ENCODE measurements around the gene MC2R. TPM values are rescaled to one million over a fixed set of nuclear protein-coding genes. Genes with fewer than 3 reads are reported as not detected.

The MC2R gene
- polyA plus RNA-seq, 1 experiment: not detected

DNA sequence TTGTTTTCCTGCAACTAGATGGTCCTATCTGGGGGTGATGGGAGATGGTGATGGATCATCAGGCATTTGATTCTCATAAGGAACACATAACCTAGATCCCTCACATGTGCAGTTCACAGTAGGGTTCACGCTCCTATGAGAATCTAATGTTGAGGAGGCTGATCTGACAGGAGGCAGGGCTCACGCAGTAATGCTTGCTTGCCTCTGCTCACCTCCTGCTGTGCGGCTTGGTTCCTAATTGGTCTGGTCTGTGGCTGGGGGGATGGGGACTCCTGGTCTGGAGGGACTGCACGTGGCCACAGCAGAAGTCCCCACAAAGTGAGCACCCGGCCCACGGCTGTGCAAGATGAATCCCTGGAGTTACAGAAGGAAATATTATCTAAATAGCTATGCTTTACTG is 80.1 kb downstream of the MC2R start:
- Histone ChIP-seq H3K36me3 (ENCODE audit: control insufficient read depth, insufficient read depth, low read length) (no peaks in the 10 kb centered on the region), H3K4me3 (ENCODE audit: low read depth, low read length) (no peak overlapping the region), H3K27me3 (ENCODE audit: control insufficient read depth, insufficient read depth, low read length) (no peaks in the 10 kb centered on the region)
- TF ChIP-seq, protein P1, sequence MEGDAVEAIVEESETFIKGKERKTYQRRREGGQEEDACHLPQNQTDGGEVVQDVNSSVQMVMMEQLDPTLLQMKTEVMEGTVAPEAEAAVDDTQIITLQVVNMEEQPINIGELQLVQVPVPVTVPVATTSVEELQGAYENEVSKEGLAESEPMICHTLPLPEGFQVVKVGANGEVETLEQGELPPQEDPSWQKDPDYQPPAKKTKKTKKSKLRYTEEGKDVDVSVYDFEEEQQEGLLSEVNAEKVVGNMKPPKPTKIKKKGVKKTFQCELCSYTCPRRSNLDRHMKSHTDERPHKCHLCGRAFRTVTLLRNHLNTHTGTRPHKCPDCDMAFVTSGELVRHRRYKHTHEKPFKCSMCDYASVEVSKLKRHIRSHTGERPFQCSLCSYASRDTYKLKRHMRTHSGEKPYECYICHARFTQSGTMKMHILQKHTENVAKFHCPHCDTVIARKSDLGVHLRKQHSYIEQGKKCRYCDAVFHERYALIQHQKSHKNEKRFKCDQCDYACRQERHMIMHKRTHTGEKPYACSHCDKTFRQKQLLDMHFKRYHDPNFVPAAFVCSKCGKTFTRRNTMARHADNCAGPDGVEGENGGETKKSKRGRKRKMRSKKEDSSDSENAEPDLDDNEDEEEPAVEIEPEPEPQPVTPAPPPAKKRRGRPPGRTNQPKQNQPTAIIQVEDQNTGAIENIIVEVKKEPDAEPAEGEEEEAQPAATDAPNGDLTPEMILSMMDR (IDR thresholded peaks at IDR 0.05; ENCODE audit: insufficient read depth, low read depth, low read length): no peak
- POLR2A ChIA-PET: no interaction called here
- CTCF ChIA-PET: no interaction called here
- DNase-seq (ENCODE audit: low read depth): no peak

DNA sequence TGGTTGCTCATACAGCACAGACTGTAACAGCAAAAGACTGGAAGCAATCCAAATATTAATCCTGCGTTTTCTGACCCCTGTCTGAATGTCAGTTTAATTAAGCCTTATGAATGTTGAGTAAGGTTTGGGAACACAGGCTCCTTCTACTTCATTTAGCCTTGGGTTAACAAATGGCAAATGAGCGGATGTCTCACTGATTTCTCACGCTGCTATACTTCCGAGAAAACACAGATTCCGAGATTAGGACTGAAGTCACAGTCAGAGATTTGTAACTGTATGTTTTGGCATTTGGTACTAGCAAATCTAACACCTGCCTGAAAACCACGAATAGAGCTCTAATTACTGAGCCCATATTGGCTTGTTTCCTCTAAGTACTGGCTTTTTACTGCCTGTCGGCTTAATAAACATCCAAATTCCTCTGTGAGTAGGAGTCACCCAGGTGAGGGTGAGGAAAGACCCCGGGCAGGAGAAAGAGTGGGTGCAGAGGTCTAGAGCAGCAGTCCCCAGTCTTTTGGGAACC is 80.8 kb downstream of the MC2R start:
- Histone ChIP-seq H3K4me3 (ENCODE audit: low read depth, low read length) (no peak overlapping the region), H3K27me3 (ENCODE audit: control insufficient read depth, insufficient read depth, low read length) (no peaks in the 10 kb centered on the region), H3K36me3 (ENCODE audit: control insufficient read depth, insufficient read depth, low read length) (no peaks in the 10 kb centered on the region)
- CTCF ChIA-PET: no interaction called here
- TF ChIP-seq, protein P1 (IDR thresholded peaks at IDR 0.05; ENCODE audit: insufficient read depth, low read depth, low read length): no peak
- POLR2A ChIA-PET: no interaction called here
- no peak for DNase-seq (ENCODE audit: low read depth)

Other genes with a start within 250 kb of the MC2R start
- gene FAM210A, start 189.0 kb downstream of the MC2R start, polyA plus RNA-seq (2011; rRNA removed): 9.9 and 13.8 TPM in 2 replicates
- 10.7 and 18.6 TPM in 2 replicates for gene RNMT, start 188.9 kb downstream of the MC2R start, polyA plus RNA-seq (2011; rRNA removed)
- gene MC5R, start 91.4 kb downstream of the MC2R start, polyA plus RNA-seq (2011; rRNA removed): not detected in 2 replicates
- gene ZNF519, start 216.9 kb upstream of the MC2R start, polyA plus RNA-seq (2011; rRNA removed): 2.9 and 3.1 TPM in 2 replicates

Measured in BJ (cell line).